Endometrium (tissue), 2 donors: ENCODE data around the gene AMIGO1.

Experiments used
- FAIRE-seq: peaks from 2 replicates; lab custom pipeline; 2012; peaks lifted over from hg19 to GRCh38; lab: Jason Lieb, UNC
- donor health status: control.
- donor health status: control.

Gene AMIGO1

GRCh38 chr1:109532365-109533136 is 23.0 kb upstream of the AMIGO1 start:
- no peak for FAIRE-seq

- no peak for FAIRE-seq
These were observed 22.4 kb upstream of the AMIGO1 start for GRCh38 chr1:109531826-109532364.

- no peak for FAIRE-seq
These were observed 21.9 kb upstream of the AMIGO1 start for GRCh38 chr1:109531380-109531779.

GRCh38 chr1:109530457-109531087 is 21.0 kb upstream of the AMIGO1 start:
- no peak for FAIRE-seq

GRCh38 chr1:109529881-109530456 is 20.4 kb upstream of the AMIGO1 start:
- FAIRE-seq, result no peak

GRCh38 chr1:109528712-109529111 is 19.2 kb upstream of the AMIGO1 start:
- no peak for FAIRE-seq

- no peak for FAIRE-seq
These were observed 18.5 kb upstream of the AMIGO1 start for GRCh38 chr1:109527846-109528695.

GRCh38 chr1:109527098-109527811 is 17.7 kb upstream of the AMIGO1 start:
- FAIRE-seq, result no peak

GRCh38 chr1:109523706-109524105 is 14.2 kb upstream of the AMIGO1 start:
- no peak for FAIRE-seq

GRCh38 chr1:109522026-109522425 is 12.5 kb upstream of the AMIGO1 start:
- FAIRE-seq, result no peak

- FAIRE-seq, result no peak
These were observed 11.8 kb upstream of the AMIGO1 start for GRCh38 chr1:109521002-109521951.

- no peak for FAIRE-seq
These were observed 7.8 kb upstream of the AMIGO1 start for GRCh38 chr1:109517337-109517736.

GRCh38 chr1:109516872-109517271 is 7.3 kb upstream of the AMIGO1 start:
- FAIRE-seq, result no peak

GRCh38 chr1:109514846-109515245 is 5.3 kb upstream of the AMIGO1 start:
- no peak for FAIRE-seq

- FAIRE-seq, result no peak
These were observed 3.7 kb upstream of the AMIGO1 start for GRCh38 chr1:109513110-109513710.

- FAIRE-seq, result no peak
These were observed 703 bp downstream of the AMIGO1 start for GRCh38 chr1:109508873-109509175.

- no peak for FAIRE-seq
These were observed 1.3 kb downstream of the AMIGO1 start for GRCh38 chr1:109508001-109508872.

GRCh38 chr1:109504974-109505373 is 4.6 kb downstream of the AMIGO1 start:
- FAIRE-seq, result no peak

GRCh38 chr1:109503935-109504334 is 5.6 kb downstream of the AMIGO1 start:
- no peak for FAIRE-seq
